ENCODE results near the gene NCAM2. TPM values are rescaled to one million over a fixed set of nuclear protein-coding genes. Genes with fewer than 3 reads are reported as not detected.
A peak's percentile ranks its signal among the peaks of the same experiment; 100 is the strongest.

NCAM2 gene
- polyA plus RNA-seq, 1 experiment: 7.7 TPM

- no peak overlapping the region for H3K27ac ChIP-seq (ENCODE audit: low read depth, low read length)
- POLR2A ChIA-PET: no interaction called here
- H3K27me3 ChIP-seq (ENCODE audit: control insufficient read depth, insufficient read depth, low read length): no peaks in the 10 kb centered on the region
- H3K9me3 ChIP-seq (ENCODE audit: control insufficient read depth, insufficient read depth, low read length): no peaks in the 10 kb centered on the region
- no peak for DNase-seq (ENCODE audit: low read depth, low spot score)
- CTCF ChIA-PET: no interaction called here
- TF ChIP-seq CTCF (IDR thresholded peaks at IDR 0.05; ENCODE audit: low read depth, low read length): no peak
- no peak overlapping the region for H3K4me3 ChIP-seq (ENCODE audit: low read depth, low read length)
Observed at GRCh38 chr21:21367583-21367982, 369.4 kb downstream of the NCAM2 start.

- no peaks in the 10 kb centered on the region for H3K9me3 ChIP-seq (ENCODE audit: control insufficient read depth, insufficient read depth, low read length)
- H3K27ac ChIP-seq (ENCODE audit: low read depth, low read length): no peak overlapping the region
- H3K4me3 ChIP-seq (ENCODE audit: low read depth, low read length): no peak overlapping the region
- peak; percentile 54 for TF ChIP-seq CTCF (IDR thresholded peaks at IDR 0.05; ENCODE audit: low read depth, low read length)
- CTCF ChIA-PET: interaction anchor here (0.6 to 1.4 kb wide), 4 partner anchors 9 to 370 kb away, joined by 3 to 8 read pairs (median 5); no protein-coding TSS in a partner anchor
- H3K27me3 ChIP-seq (ENCODE audit: control insufficient read depth, insufficient read depth, low read length): no peaks in the 10 kb centered on the region
- POLR2A ChIA-PET: interaction anchor here (0.5 kb wide), 1 partner anchor 133 kb away, joined by 3 read pairs; no protein-coding TSS in a partner anchor
- DNase-seq (ENCODE audit: low read depth, low spot score): no peak
Observed at GRCh38 chr21:21373969-21374368, 375.8 kb downstream of the NCAM2 start.

GRCh38 chr21:21383126-21383525 is 384.9 kb downstream of the NCAM2 start:
- no peak overlapping the region for H3K4me3 ChIP-seq (ENCODE audit: low read depth, low read length)
- no peaks in the 10 kb centered on the region for H3K27me3 ChIP-seq (ENCODE audit: control insufficient read depth, insufficient read depth, low read length)
- no peaks in the 10 kb centered on the region for H3K9me3 ChIP-seq (ENCODE audit: control insufficient read depth, insufficient read depth, low read length)
- DNase-seq (ENCODE audit: low read depth, low spot score): no peak
- ChIA-PET CTCF (interaction anchor here (1.1 kb wide), 1 partner anchor 9 kb away, joined by 4 read pairs; no protein-coding TSS in a partner anchor), POLR2A (no interaction called here)
- no peak overlapping the region for H3K27ac ChIP-seq (ENCODE audit: low read depth, low read length)
- TF ChIP-seq CTCF (IDR thresholded peaks at IDR 0.05; ENCODE audit: low read depth, low read length): no peak

- no peak overlapping the region for H3K4me3 ChIP-seq (ENCODE audit: low read depth, low read length)
- no peak overlapping the region for H3K27ac ChIP-seq (ENCODE audit: low read depth, low read length)
- POLR2A ChIA-PET: no interaction called here
- CTCF ChIA-PET: no interaction called here
- no peak for TF ChIP-seq CTCF (IDR thresholded peaks at IDR 0.05; ENCODE audit: low read depth, low read length)
- H3K9me3 ChIP-seq (ENCODE audit: control insufficient read depth, insufficient read depth, low read length): no peaks in the 10 kb centered on the region
- no peak for DNase-seq (ENCODE audit: low read depth, low spot score)
- no peaks in the 10 kb centered on the region for H3K27me3 ChIP-seq (ENCODE audit: control insufficient read depth, insufficient read depth, low read length)
Observed at GRCh38 chr21:21384977-21385376, 386.8 kb downstream of the NCAM2 start.

GRCh38 chr21:21385404-21385803 is 387.2 kb downstream of the NCAM2 start:
- Histone ChIP-seq H3K9me3 (ENCODE audit: control insufficient read depth, insufficient read depth, low read length) (no peaks in the 10 kb centered on the region), H3K27ac (ENCODE audit: low read depth, low read length) (no peak overlapping the region)
- CTCF ChIA-PET: no interaction called here

More at GRCh38 chr21:21385404-21385803, 387.2 kb downstream of the NCAM2 start:
- POLR2A ChIA-PET: no interaction called here
- no peaks in the 10 kb centered on the region for H3K27me3 ChIP-seq (ENCODE audit: control insufficient read depth, insufficient read depth, low read length)
- no peak overlapping the region for H3K4me3 ChIP-seq (ENCODE audit: low read depth, low read length)
- DNase-seq (ENCODE audit: low read depth, low spot score): no peak
- no peak for TF ChIP-seq CTCF (IDR thresholded peaks at IDR 0.05; ENCODE audit: low read depth, low read length)
